ENCODE results near the gene NCMAP. TPM values are rescaled to one million over a fixed set of nuclear protein-coding genes. Genes with fewer than 3 reads are reported as not detected.
A peak's percentile ranks its signal among the peaks of the same experiment; 100 is the strongest.

The NCMAP gene

DNA sequence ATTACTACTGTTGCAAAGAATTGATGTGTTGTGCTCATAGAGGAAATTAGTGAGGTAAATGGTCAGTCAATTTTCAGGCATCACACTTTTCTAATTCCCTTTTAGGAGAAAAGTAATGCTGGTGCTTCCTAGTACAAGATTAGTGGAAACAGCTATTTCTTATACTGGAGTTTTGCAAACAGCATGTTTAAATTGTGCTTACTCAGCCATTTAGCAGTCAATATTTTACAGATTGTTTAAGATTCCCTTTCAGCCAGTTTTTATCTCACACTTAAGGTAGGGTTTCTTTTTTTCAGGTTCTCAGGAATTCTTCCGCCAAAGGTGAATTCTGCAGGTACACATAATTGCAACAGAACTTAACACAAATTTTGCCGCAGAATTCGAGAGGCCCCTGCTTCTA, 98.1 kb downstream of the NCMAP start:
- no peak overlapping the region for H4K91ac ChIP-seq (ENCODE audit: low read length)
- H3K79me1 ChIP-seq (replicated peaks; ENCODE audit: low read length, poor library complexity, severe bottlenecking) = peaks cover 7% of the 10 kb centered on the region
- no peak overlapping the region for H2BK15ac ChIP-seq (ENCODE audit: low read depth, poor library complexity, severe bottlenecking)
- H3K9ac ChIP-seq (ENCODE audit: low read length) = no peak overlapping the region
- no peak overlapping the region for H2BK5ac ChIP-seq (ENCODE audit: low read depth, low read length, poor library complexity, severe bottlenecking)
- no peak overlapping the region for H3K27ac ChIP-seq (ENCODE audit: low read length, poor library complexity, severe bottlenecking)
- no peak overlapping the region for H2BK120ac ChIP-seq (ENCODE audit: low read depth, low read length)
- no peak overlapping the region for H3K14ac ChIP-seq (ENCODE audit: low read length in 2 of 2)
- H3K9me3 ChIP-seq (ENCODE audit: control insufficient read depth, low read length) = no peaks in the 10 kb centered on the region
- H2AK5ac ChIP-seq (ENCODE audit: low read length, severe bottlenecking) = no peak overlapping the region
- H3K4me3 ChIP-seq (ENCODE audit: insufficient read depth in 1 of 2, low read depth in 1 of 2, low read length in 2 of 2) = no peak overlapping the region
- no peak overlapping the region for H3K4ac ChIP-seq (ENCODE audit: low read depth in 1 of 2, low read length in 2 of 2)
- 100% methylated on average over 1 of the region's 3 CpGs for WGBS
- DNase-seq = no peak
- no peak overlapping the region for H3K4me2 ChIP-seq (ENCODE audit: low read length, poor library complexity, severe bottlenecking)
- no peaks in the 10 kb centered on the region for H3K27me3 ChIP-seq (ENCODE audit: control insufficient read depth in 1 of 2, insufficient read depth in 1 of 2, low read length in 2 of 2)
- H3K23ac ChIP-seq (ENCODE audit: low read length in 2 of 2) = no peak overlapping the region
- no peak overlapping the region for H4K8ac ChIP-seq (ENCODE audit: low read length)
- H3K36me3 ChIP-seq (ENCODE audit: control insufficient read depth in 1 of 2, insufficient read depth in 2 of 2, low read depth in 1 of 2, low read length in 2 of 2) = peaks cover 23 to 97% of the 10 kb centered on the region in 2 experiments
- H2BK12ac ChIP-seq (ENCODE audit: low read length in 2 of 2) = no peak overlapping the region
- H2AFZ ChIP-seq (ENCODE audit: low read depth, low read length) = no peak overlapping the region
- no peak overlapping the region for H3K18ac ChIP-seq (ENCODE audit: low read depth in 1 of 2, low read length in 2 of 2)
- peaks cover 6% of the 10 kb centered on the region for H3K4me1 ChIP-seq (ENCODE audit: control insufficient read depth, insufficient read depth, low read depth, low read length)

- Histone ChIP-seq H3K4ac (ENCODE audit: low read depth in 1 of 2, low read length in 2 of 2) (no peak overlapping the region), H2BK5ac (ENCODE audit: low read depth, low read length, poor library complexity, severe bottlenecking) (no peak overlapping the region), H3K4me3 (ENCODE audit: insufficient read depth in 1 of 2, low read depth in 1 of 2, low read length in 2 of 2) (no peak overlapping the region), H2BK15ac (ENCODE audit: low read depth, poor library complexity, severe bottlenecking) (no peak overlapping the region), H3K23ac (ENCODE audit: low read length in 2 of 2) (no peak overlapping the region), H4K91ac (ENCODE audit: low read length) (no peak overlapping the region), H3K4me2 (ENCODE audit: low read length, poor library complexity, severe bottlenecking) (no peak overlapping the region), H3K79me1 (replicated peaks; ENCODE audit: low read length, poor library complexity, severe bottlenecking) (peaks cover 7% of the 10 kb centered on the region), H3K9me3 (ENCODE audit: control insufficient read depth, low read length) (no peaks in the 10 kb centered on the region), H3K36me3 (ENCODE audit: control insufficient read depth in 1 of 2, insufficient read depth in 2 of 2, low read depth in 1 of 2, low read length in 2 of 2) (peaks cover 20 to 97% of the 10 kb centered on the region in 2 experiments), H2AK5ac (ENCODE audit: low read length, severe bottlenecking) (no peak overlapping the region), H3K27me3 (ENCODE audit: control insufficient read depth in 1 of 2, insufficient read depth in 1 of 2, low read length in 2 of 2) (no peaks in the 10 kb centered on the region), H4K8ac (ENCODE audit: low read length) (no peak overlapping the region), H3K27ac (ENCODE audit: low read length, poor library complexity, severe bottlenecking) (no peak overlapping the region), H3K4me1 (ENCODE audit: control insufficient read depth, insufficient read depth, low read depth, low read length) (peaks cover 6% of the 10 kb centered on the region), H2AFZ (ENCODE audit: low read depth, low read length) (no peak overlapping the region), H3K14ac (ENCODE audit: low read length in 2 of 2) (no peak overlapping the region), H3K18ac (ENCODE audit: low read depth in 1 of 2, low read length in 2 of 2) (no peak overlapping the region), H2BK120ac (ENCODE audit: low read depth, low read length) (no peak overlapping the region), H3K9ac (ENCODE audit: low read length) (peak overlapping the region; percentile 45), H2BK12ac (ENCODE audit: low read length in 2 of 2) (no peak overlapping the region)
- no peak for DNase-seq
- WGBS = 100% methylated on average over 1 of the region's 1 CpG
Measured at GRCh38 chr1:24656046-24656445, 100.2 kb downstream of the NCMAP start.

GRCh38 chr1:24657781-24658180, 101.9 kb downstream of the NCMAP start:
- Histone ChIP-seq H2AFZ (ENCODE audit: low read depth, low read length) (no peak overlapping the region), H3K79me1 (replicated peaks; ENCODE audit: low read length, poor library complexity, severe bottlenecking) (peaks cover 8% of the 10 kb centered on the region), H4K91ac (ENCODE audit: low read length) (no peak overlapping the region), H3K9ac (ENCODE audit: low read length) (peak overlapping the region; percentile 49), H4K8ac (ENCODE audit: low read length) (no peak overlapping the region), H3K23ac (ENCODE audit: low read length in 2 of 2) (no peak overlapping the region), H2BK5ac (ENCODE audit: low read depth, low read length, poor library complexity, severe bottlenecking) (no peak overlapping the region), H2AK5ac (ENCODE audit: low read length, severe bottlenecking) (no peak overlapping the region), H3K36me3 (ENCODE audit: control insufficient read depth in 1 of 2, insufficient read depth in 2 of 2, low read depth in 1 of 2, low read length in 2 of 2) (peaks cover 20 to 98% of the 10 kb centered on the region in 2 experiments), H3K18ac (ENCODE audit: low read depth in 1 of 2, low read length in 2 of 2) (no peak overlapping the region), H3K4me2 (ENCODE audit: low read length, poor library complexity, severe bottlenecking) (peak overlapping the region; percentile 61), H3K9me3 (ENCODE audit: control insufficient read depth, low read length) (no peaks in the 10 kb centered on the region), H3K4me3 (ENCODE audit: insufficient read depth in 1 of 2, low read depth in 1 of 2, low read length in 2 of 2) (no peak overlapping the region), H3K4ac (ENCODE audit: low read depth in 1 of 2, low read length in 2 of 2) (no peak overlapping the region), H2BK15ac (ENCODE audit: low read depth, poor library complexity, severe bottlenecking) (no peak overlapping the region), H3K27ac (ENCODE audit: low read length, poor library complexity, severe bottlenecking) (peak overlapping the region; percentile 73), H3K14ac (ENCODE audit: low read length in 2 of 2) (no peak overlapping the region), H3K27me3 (ENCODE audit: control insufficient read depth in 1 of 2, insufficient read depth in 1 of 2, low read length in 2 of 2) (no peaks in the 10 kb centered on the region), H2BK120ac (ENCODE audit: low read depth, low read length) (no peak overlapping the region), H3K4me1 (ENCODE audit: control insufficient read depth, insufficient read depth, low read depth, low read length) (peaks cover 6% of the 10 kb centered on the region), H2BK12ac (ENCODE audit: low read length in 2 of 2) (no peak overlapping the region)
- WGBS = 100% methylated on average over 2 of the region's 3 CpGs
- DNase-seq = no peak

Small RNA genes lying within 50 kb of the gene (small RNA-seq; reads per million reads assigned to genes)
- gene RF00019 (ENCODE audit: low read depth) = not detected

All from mesenchymal stem cell (in vitro differentiated cells and primary cell).